T-cell (primary cell): ENCODE data around the gene RHOBTB3. TPM values are rescaled to one million over a fixed set of nuclear protein-coding genes. Genes with fewer than 3 reads are reported as not detected.

Source experiments
- ATAC-seq, 4 experiments: fragments of 200-7000 bp in 3 of 4; fragments of 150-1000 bp in 1 of 4; cut with Tn5 transposase; replicated peaks in 1 of 4; 1 replicate in 3 of 4; 2 replicates in 1 of 4; pipeline ENCODE4 v1.10.0; 2021; ENCODE audit warnings: moderate library complexity in 3 of 4, mild to moderate bottlenecking in 2 of 4, moderate number of reproducible peaks in 1 of 4
- CTCF ChIA-PET, 2 donors: fragments of 300-600 bp; sonication (Branson Sonifier 250); formaldehyde crosslinking; loops; one replicate each; lab custom pipeline; 2022; ENCODE audit warnings: antibody characterized with exemption in 2 of 2; lab: Charles Lee
- POLR2A ChIA-PET, 2 donors: fragments of 300-600 bp; sonication (Branson Sonifier 250); formaldehyde crosslinking; loops; one replicate each; lab custom pipeline; 2022; ENCODE audit warnings: antibody characterized with exemption in 2 of 2; lab: Charles Lee
- DNase-seq, 35 experiments: peaks; one replicate each; pipeline versions ENCODE4 v3.0.0 to v3.0.0-alpha.2; 2013 to 2023
- H3K27ac ChIP-seq: one replicate; pipeline ENCODE4 v1.5.1; 2013; ENCODE audit warnings: low read length
- H3K27me3 ChIP-seq, 2 experiments: replicated peaks in 1 of 2; 1 replicate in 1 of 2; 2 replicates in 1 of 2; pipeline versions ENCODE4 v1.6.1 to v1.7.0; 2013; ENCODE audit warnings: low read length in 1 of 2, mixed read lengths in 1 of 2; ENCODE audit not compliant: control insufficient read depth in 2 of 2, insufficient read depth in 2 of 2; ENCODE audit errors: extremely low read depth in 1 of 2
- H3K36me3 ChIP-seq, 2 donors: 1 replicate in 1 of 2; 2 replicates in 1 of 2; pipeline versions ENCODE4 v1.6.1 to v1.7.0; 2013; ENCODE audit warnings: low read length in 1 of 2; ENCODE audit not compliant: control insufficient read depth in 2 of 2, insufficient read depth in 1 of 2; ENCODE audit errors: extremely low read depth in 1 of 2
- H3K4me1 ChIP-seq, 2 experiments: 1 replicate in 1 of 2; 2 replicates in 1 of 2; pipeline versions ENCODE4 v1.6.1 to v1.7.0; 2013; ENCODE audit warnings: low read length in 2 of 2, mixed read lengths in 1 of 2; ENCODE audit not compliant: insufficient read depth in 2 of 2, control insufficient read depth in 1 of 2; ENCODE audit errors: extremely low read depth in 1 of 2
- H3K4me3 ChIP-seq, 2 donors: 1 replicate in 1 of 2; 2 replicates in 1 of 2; pipeline versions ENCODE4 v1.5.1 to v1.7.0; 2013; ENCODE audit warnings: mild to moderate bottlenecking in 2 of 2, low read length in 1 of 2, moderate library complexity in 1 of 2; ENCODE audit not compliant: control insufficient read depth in 1 of 2; ENCODE audit errors: extremely low read depth in 1 of 2
- H3K9me3 ChIP-seq: 2 replicates; pipeline ENCODE4 v1.7.0; 2013
- H3K27ac Mint-ChIP-seq, 2 donors: one replicate each; pipeline ENCODE4 v1.8.0; 2020 to 2021; ENCODE audit warnings: mild to moderate bottlenecking in 2 of 2, mixed read lengths in 2 of 2
- H3K27me3 Mint-ChIP-seq, 2 donors: one replicate each; pipeline ENCODE4 v1.8.0; 2021 to 2022; ENCODE audit warnings: mixed read lengths in 2 of 2
- H3K36me3 Mint-ChIP-seq: one replicate; pipeline ENCODE4 v1.8.0; 2021; ENCODE audit warnings: mixed read lengths
- H3K4me1 Mint-ChIP-seq, 3 donors: one replicate each; pipeline ENCODE4 v1.8.0; 2020 to 2022; ENCODE audit warnings: mixed read lengths in 3 of 3, mild to moderate bottlenecking in 1 of 3
- H3K4me3 Mint-ChIP-seq, 3 donors: one replicate each; pipeline ENCODE4 v1.8.0; 2020 to 2022; ENCODE audit warnings: mild to moderate bottlenecking in 3 of 3, mixed read lengths in 3 of 3, moderate library complexity in 3 of 3
- H3K9me3 Mint-ChIP-seq, 3 donors: one replicate each; pipeline ENCODE4 v1.8.0; 2020 to 2022; ENCODE audit warnings: mixed read lengths in 3 of 3
- WGBS: methylation state at CpG from one replicate; pipeline ENCODE4 v1.1.5; 2013; ENCODE audit warnings: missing lambda C conversion rate; ENCODE audit not compliant: insufficient coverage; 5-methylcytosine and 5-hydroxymethylcytosine counted together
- total RNA-seq, 35 experiments: library from RNA in 6 of 35; stranded (reverse) in 6 of 35; fragments of 120-200 nt in 1 of 35; gene quantifications; one replicate each; pipeline versions ENCODE4 v1.2.1 to v1.2.4 and lab custom pipeline; 2013 to 2026

The RHOBTB3 gene
- total RNA-seq, 5 donors from 2014 or later (not counting 1 experiment from before 2014, with no cell fraction given): 2.6 to 4.8 (median 3.6) TPM

DNA sequence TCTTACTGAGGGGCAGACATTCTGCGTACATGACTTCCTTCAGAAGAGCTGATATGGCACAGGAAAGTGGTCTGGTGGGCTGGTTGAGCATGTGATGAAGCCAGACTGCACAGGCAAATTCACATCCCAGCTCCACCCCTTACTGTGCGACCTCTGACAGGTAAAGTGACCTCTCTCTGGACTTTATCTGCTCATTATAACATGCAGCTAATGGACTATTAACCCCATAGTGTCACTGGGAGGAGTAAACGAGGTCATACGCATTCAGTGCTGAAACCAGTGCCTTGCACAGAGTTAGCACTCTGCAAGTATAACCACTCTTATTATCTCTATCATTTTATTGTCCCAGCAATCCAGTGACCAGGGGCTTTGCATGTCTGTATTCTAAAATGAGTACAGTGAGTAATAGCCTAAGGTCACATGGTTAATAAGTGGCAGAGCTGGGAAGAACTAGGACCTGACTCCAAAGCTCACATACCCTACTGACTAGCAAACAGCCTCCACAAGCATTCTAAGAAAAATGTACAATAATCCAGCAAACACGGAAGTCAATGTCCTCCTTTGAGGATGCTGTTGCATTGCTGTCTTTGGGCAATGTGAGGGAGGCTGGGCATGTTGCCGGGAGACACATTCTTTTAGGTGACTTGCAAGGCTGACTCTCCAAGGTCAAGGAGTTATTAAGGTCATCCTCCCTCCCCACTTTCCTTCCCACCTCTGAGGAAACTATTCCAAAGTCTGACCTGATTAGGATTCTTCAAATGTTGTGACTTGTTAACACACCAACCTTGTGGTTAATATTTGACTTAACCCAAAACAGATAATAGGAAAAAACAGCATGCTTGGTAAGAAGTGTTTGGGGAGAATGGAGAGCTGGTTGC lies 72.4 kb downstream of the RHOBTB3 start:
- H3K27me3 Mint-ChIP-seq: no peaks in the 10 kb centered on the region
- WGBS: 100% methylated on average over 1 of the region's 6 CpGs

GRCh38 chr5:95804736-95805539 lies 73.8 kb downstream of the RHOBTB3 start:
- Histone ChIP-seq H3K9me3 (no peaks in the 10 kb centered on the region), H3K4me1 (peaks cover 23 to 24% of the 10 kb centered on the region in 2 experiments), H3K27ac (no peak overlapping the region), H3K27me3 (no peaks in the 10 kb centered on the region), H3K36me3 (peaks cover 3% of the 10 kb centered on the region in 2 donors), H3K4me3 (no peak overlapping the region)
- ChIA-PET CTCF (interaction anchor here (0.8 to 1.3 kb wide), 3 partner anchors 18 to 39 kb away, joined by 4 to 6 read pairs (median 4); no protein-coding TSS in a partner anchor), POLR2A (no interaction called here)
- no peak overlapping the region for H3K27ac Mint-ChIP-seq
- H3K4me1 Mint-ChIP-seq: peaks cover 27 to 30% (median 29%) of the 10 kb centered on the region in 3 donors
- WGBS: 100% methylated on average over 3 of the region's 6 CpGs
- H3K9me3 Mint-ChIP-seq: no peaks in the 10 kb centered on the region
- ATAC-seq: no peak
- peaks cover 8% of the 10 kb centered on the region for H3K36me3 Mint-ChIP-seq
- H3K27me3 Mint-ChIP-seq: no peaks in the 10 kb centered on the region
- H3K4me3 Mint-ChIP-seq: no peak overlapping the region
- no peak for DNase-seq

More for the DNA sequence above, 72.4 kb downstream of the RHOBTB3 start:
- Mint-ChIP-seq H3K9me3 (no peaks in the 10 kb centered on the region), H3K27ac (no peak overlapping the region), H3K4me1 (peaks cover 13 to 15% (median 14%) of the 10 kb centered on the region in 3 donors), H3K4me3 (no peak overlapping the region), H3K36me3 (peaks cover 8% of the 10 kb centered on the region)
- no peak for ATAC-seq
- H3K27me3 ChIP-seq: no peaks in the 10 kb centered on the region
- peaks cover 0 to 3% of the 10 kb centered on the region in 2 donors for H3K36me3 ChIP-seq
- H3K27ac ChIP-seq: no peak overlapping the region
- CTCF ChIA-PET: no interaction called here
- DNase-seq: no peak
- no peaks in the 10 kb centered on the region for H3K9me3 ChIP-seq
- H3K4me3 ChIP-seq: no peak overlapping the region
- peaks cover 10 to 13% of the 10 kb centered on the region in 2 experiments for H3K4me1 ChIP-seq
- POLR2A ChIA-PET: interaction anchor here in 1 of 2 donors (0.5 kb wide), 1 partner anchor 1172 kb away, joined by 3 read pairs; no protein-coding TSS in a partner anchor

GRCh38 chr5:95806687-95807086 lies 75.6 kb downstream of the RHOBTB3 start:
- H3K4me3 Mint-ChIP-seq: no peak overlapping the region
- H3K9me3 Mint-ChIP-seq: no peaks in the 10 kb centered on the region
- POLR2A ChIA-PET: no interaction called here
- peaks cover 45 to 47% (median 46%) of the 10 kb centered on the region in 3 donors for H3K4me1 Mint-ChIP-seq
- peak overlapping the region in 1 of 2 donors; percentile 44 for H3K27ac Mint-ChIP-seq
- Histone ChIP-seq H3K4me3 (no peak overlapping the region), H3K27me3 (no peaks in the 10 kb centered on the region), H3K9me3 (no peaks in the 10 kb centered on the region), H3K36me3 (peaks cover 3 to 6% of the 10 kb centered on the region in 2 donors), H3K27ac (no peak overlapping the region), H3K4me1 (peaks cover 37 to 40% of the 10 kb centered on the region in 2 experiments)
- DNase-seq (no peak), ATAC-seq (no peak)
- H3K27me3 Mint-ChIP-seq: no peaks in the 10 kb centered on the region
- CTCF ChIA-PET: interaction anchor here in 1 of 2 donors (0.7 to 4.4 kb wide), 3 partner anchors 13 to 30 kb away, joined by 3 to 45 read pairs (median 3); no protein-coding TSS in a partner anchor
- H3K36me3 Mint-ChIP-seq: peaks cover 11% of the 10 kb centered on the region
- 84% methylated on average over 7 of the region's 7 CpGs for WGBS

- POLR2A ChIA-PET: interaction anchor here (0.6 to 2.1 kb wide), 7 partner anchors 14 to 1189 kb away, joined by 3 to 14 read pairs (median 3); partner anchors contain the start of gene GLRX (in 1 of the 2)
- Mint-ChIP-seq H3K27me3 (no peaks in the 10 kb centered on the region), H3K9me3 (no peaks in the 10 kb centered on the region), H3K4me1 (peaks cover 56 to 61% (median 60%) of the 10 kb centered on the region in 3 donors), H3K4me3 (peak overlapping the region; percentile 36 to 73 (median 59)), H3K36me3 (peaks cover 20% of the 10 kb centered on the region), H3K27ac (peak overlapping the region; percentile 95 to 98)
- H3K27ac ChIP-seq: peak overlapping the region; percentile 88
- no peaks in the 10 kb centered on the region for H3K27me3 ChIP-seq
- no CpG with 5 or more reads among the region's 7 CpGs for WGBS
- H3K4me1 ChIP-seq: peaks cover 44 to 54% of the 10 kb centered on the region in 2 experiments
- CTCF ChIA-PET: interaction anchor here (0.6 to 4.4 kb wide), 20 partner anchors 9 to 537 kb away, joined by 3 to 45 read pairs (median 4); partner anchors contain the start of genes GLRX (in 2 of the 2) and RFESD (in 1 of the 2)
- H3K4me3 ChIP-seq: no peak overlapping the region
- no peaks in the 10 kb centered on the region for H3K9me3 ChIP-seq
- DNase-seq (peak in 1 of 35 experiments; percentile 31), ATAC-seq (peak in 3 of 4 experiments; percentile 2 to 19 (median 3))
- H3K36me3 ChIP-seq: peaks cover 0 to 18% of the 10 kb centered on the region in 2 donors
These were observed 77.0 kb downstream of the RHOBTB3 start for GRCh38 chr5:95808013-95808685.

GRCh38 chr5:95808686-95809413 lies 77.7 kb downstream of the RHOBTB3 start:
- Mint-ChIP-seq H3K27me3 (no peaks in the 10 kb centered on the region), H3K9me3 (no peaks in the 10 kb centered on the region), H3K4me1 (peaks cover 61 to 66% (median 64%) of the 10 kb centered on the region in 3 donors), H3K36me3 (peaks cover 25% of the 10 kb centered on the region), H3K4me3 (peak overlapping the region; percentile 25 to 73 (median 59)), H3K27ac (peak overlapping the region; percentile 95 to 98)
- H3K36me3 ChIP-seq: peaks cover 0 to 25% of the 10 kb centered on the region in 2 donors
- H3K27me3 ChIP-seq: no peaks in the 10 kb centered on the region
- H3K27ac ChIP-seq: peak overlapping the region; percentile 88
- 0% methylated on average over 5 of the region's 10 CpGs for WGBS
- CTCF ChIA-PET: interaction anchor here (0.6 to 4.4 kb wide), 18 partner anchors 9 to 536 kb away, joined by 3 to 45 read pairs (median 4); partner anchors contain the start of genes GLRX (in 1 of the 2) and RFESD (in 1 of the 2)
- no peaks in the 10 kb centered on the region for H3K9me3 ChIP-seq
- peaks cover 44 to 54% of the 10 kb centered on the region in 2 experiments for H3K4me1 ChIP-seq
- peak; percentile 46 to 92 (median 84) for DNase-seq
- POLR2A ChIA-PET: interaction anchor here (0.6 to 2.1 kb wide), 6 partner anchors 14 to 895 kb away, joined by 3 to 14 read pairs (median 3); partner anchors contain the start of gene GLRX (in 1 of the 2)
- H3K4me3 ChIP-seq: no peak overlapping the region
- peak; percentile 99 for ATAC-seq
